Neutrophil (primary cell): ENCODE data around the gene CNKSR3.
A peak's percentile ranks its signal among the peaks of the same experiment; 100 is the strongest.

Experiments
- H3K27ac ChIP-seq: fragments of 200-600 bp; sonication (generic); 2 replicates; pipeline ENCODE4 v1.5.1; 2016; ENCODE audit warnings: mild to moderate bottlenecking, moderate library complexity
- H3K27me3 ChIP-seq: fragments of 200-600 bp; sonication (generic); 2 replicates; pipeline ENCODE4 v1.6.0; 2016; ENCODE audit warnings: mild to moderate bottlenecking
- H3K36me3 ChIP-seq: fragments of 200-600 bp; sonication (generic); 2 replicates; pipeline ENCODE4 v1.5.1; 2017
- H3K4me1 ChIP-seq, 2 experiments: fragments of 200-600 bp in 1 of 2; sonication (generic) in 1 of 2; 1 replicate in 1 of 2; 2 replicates in 1 of 2; pipeline versions ENCODE4 v1.5.1 to v1.6.1; 2013 to 2016; ENCODE audit warnings: low read depth in 1 of 2, low read length in 1 of 2, mild to moderate bottlenecking in 1 of 2, moderate library complexity in 1 of 2; ENCODE audit not compliant: control insufficient read depth in 1 of 2, insufficient read depth in 1 of 2
- H3K4me3 ChIP-seq, 2 experiments: fragments of 200-600 bp in 1 of 2; sonication (generic) in 1 of 2; 1 replicate in 1 of 2; 2 replicates in 1 of 2; pipeline ENCODE4 v1.5.1; 2013 to 2016; ENCODE audit warnings: low read depth in 1 of 2, low read length in 1 of 2, mild to moderate bottlenecking in 1 of 2, moderate library complexity in 1 of 2
- H3K9me3 ChIP-seq: fragments of 200-600 bp; sonication (generic); 2 replicates; pipeline ENCODE4 v1.5.1; 2016
- CTCF ChIP-seq: fragments of 200-600 bp; sonication (generic); IDR thresholded peaks from 2 replicates; pipeline ENCODE4 v1.5.1; 2016; ENCODE audit warnings: antibody characterized with exemption

The CNKSR3 gene

GRCh38 chr6:154510144-154510905 is at the start of gene CNKSR3:
TSS of gene CNKSR3 (minus strand) at chr6:154510685. CDS start at chr6:154510114, 571 bp downstream.
- H3K27ac ChIP-seq = no peak within 1 kb of the TSS
- H3K9me3 ChIP-seq = no peaks in the 10 kb centered on the region
- TF ChIP-seq CTCF = no peak
- H3K4me3 ChIP-seq = peak within 1 kb of the TSS; percentile 50 to 60
- peaks cover 81% of the 10 kb centered on the region for H3K27me3 ChIP-seq
- no peaks in the 10 kb centered on the region for H3K36me3 ChIP-seq
- peaks cover 16 to 22% of the 10 kb centered on the region in 2 experiments for H3K4me1 ChIP-seq

GRCh38 chr6:154558984-154559383 is 48.5 kb upstream of the CNKSR3 start:
- no peak for TF ChIP-seq CTCF
- Histone ChIP-seq H3K4me1 (no peaks in the 10 kb centered on the region), H3K9me3 (no peaks in the 10 kb centered on the region), H3K27me3 (no peaks in the 10 kb centered on the region), H3K4me3 (no peak overlapping the region), H3K27ac (no peak overlapping the region), H3K36me3 (no peaks in the 10 kb centered on the region)

GRCh38 chr6:154558513-154558912 is 48.0 kb upstream of the CNKSR3 start:
- no peaks in the 10 kb centered on the region for H3K9me3 ChIP-seq
- H3K36me3 ChIP-seq = no peaks in the 10 kb centered on the region
- H3K4me1 ChIP-seq = no peaks in the 10 kb centered on the region
- no peaks in the 10 kb centered on the region for H3K27me3 ChIP-seq
- TF ChIP-seq CTCF = no peak
- no peak overlapping the region for H3K4me3 ChIP-seq
- no peak overlapping the region for H3K27ac ChIP-seq

- Histone ChIP-seq H3K4me3 (no peak overlapping the region), H3K4me1 (no peaks in the 10 kb centered on the region), H3K36me3 (no peaks in the 10 kb centered on the region), H3K27ac (no peak overlapping the region), H3K9me3 (no peaks in the 10 kb centered on the region), H3K27me3 (no peaks in the 10 kb centered on the region)
- no peak for TF ChIP-seq CTCF
These were observed 44.7 kb upstream of the CNKSR3 start for GRCh38 chr6:154555073-154555677.

- TF ChIP-seq CTCF = no peak
- H3K27me3 ChIP-seq = no peaks in the 10 kb centered on the region
- H3K9me3 ChIP-seq = no peaks in the 10 kb centered on the region
- H3K36me3 ChIP-seq = no peaks in the 10 kb centered on the region
- no peak overlapping the region for H3K4me3 ChIP-seq
- H3K27ac ChIP-seq = no peak overlapping the region
- H3K4me1 ChIP-seq = no peaks in the 10 kb centered on the region
These were observed 44.0 kb upstream of the CNKSR3 start for GRCh38 chr6:154554491-154554890.
